Measurements from ENCODE around the gene NECAB3. TPM values are rescaled to one million over a fixed set of nuclear protein-coding genes. Genes with fewer than 3 reads are reported as not detected.

Gene NECAB3
- total and polyA plus RNA-seq, 4 donors, result 10.5 to 14.8 (median 11.1) TPM

- H3K27me3 ChIP-seq (ENCODE audit: control insufficient read depth in 4 of 4, insufficient read depth in 4 of 4, low read length in 3 of 4), result no peaks in the 10 kb centered on the region
- no peak overlapping the region for H3K27ac ChIP-seq (ENCODE audit: low read depth in 1 of 2, low read length in 2 of 2)
- H3K4me3 ChIP-seq (ENCODE audit: low read depth in 1 of 3, low read length in 3 of 3), result no peak overlapping the region
- H3K4me1 ChIP-seq (ENCODE audit: control insufficient read depth in 4 of 4, insufficient read depth in 4 of 4, low read length in 3 of 4), result peaks cover 0 to 16% (median 13%) of the 10 kb centered on the region in 4 donors
- no peaks in the 10 kb centered on the region for H3K36me3 ChIP-seq (ENCODE audit: control insufficient read depth in 4 of 4, insufficient read depth in 3 of 4, low read depth in 1 of 4, low read length in 3 of 4)
- TF ChIP-seq NR2F2 (IDR thresholded peaks at IDR 0.05) (no peak), JUND (IDR thresholded peaks at IDR 0.05) (no peak), RAD21 (IDR thresholded peaks at IDR 0.05) (peak; percentile 87 to 94), HNF4A (conservative IDR thresholded peaks at IDR 0.05) (peak; percentile 14 to 21), CTCF (IDR thresholded peaks at IDR 0.05; ENCODE audit: low read depth, low read length, missing input control) (peak; percentile 74), GABPA (IDR thresholded peaks at IDR 0.05 in 1 of 2, conservative IDR thresholded peaks at IDR 0.05 in 1 of 2) (no peak), SP1 (IDR thresholded peaks at IDR 0.05) (no peak)
- WGBS, result 48% methylated on average over 16 of the region's 16 CpGs
- no peaks in the 10 kb centered on the region for H3K9me3 ChIP-seq (ENCODE audit: control insufficient read depth in 4 of 4, low read length in 3 of 4)
- no peak overlapping the region for H3K9ac ChIP-seq (ENCODE audit: low read depth in 1 of 2, low read length in 2 of 2)
- DNase-seq (ENCODE audit: low spot score), result peak; percentile 69
Measured at GRCh38 chr20:33653218-33653899, 20.9 kb downstream of the NECAB3 start.

DNA sequence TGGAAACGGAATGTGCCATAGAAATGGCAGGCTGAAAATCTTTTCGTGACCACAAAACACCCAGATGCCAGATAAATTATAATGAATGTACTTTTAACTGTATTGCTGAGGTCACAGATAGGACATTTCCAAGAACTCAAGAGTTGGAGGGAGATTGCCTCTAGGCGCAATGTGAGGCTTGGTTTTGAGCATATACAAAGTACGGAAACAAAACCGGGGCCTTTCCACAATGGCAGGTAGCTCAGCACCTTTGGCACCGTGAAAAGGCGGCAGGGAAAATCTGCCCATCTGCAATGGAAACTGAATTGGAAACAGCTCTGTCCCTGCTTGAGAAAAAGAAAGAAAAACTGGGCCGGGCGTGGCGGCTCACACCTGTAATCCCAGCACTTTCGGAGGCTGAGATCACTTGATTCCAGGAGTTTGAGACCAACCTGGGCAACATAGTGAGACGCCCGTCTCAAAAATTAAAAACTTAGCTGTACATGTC, 22.6 kb downstream of the NECAB3 start:
- WGBS, result 88% methylated on average over 13 of the region's 13 CpGs
- H3K4me3 ChIP-seq (ENCODE audit: low read depth in 1 of 3, low read length in 3 of 3), result no peak overlapping the region
- no peak for DNase-seq (ENCODE audit: low spot score)
- no peaks in the 10 kb centered on the region for H3K27me3 ChIP-seq (ENCODE audit: control insufficient read depth in 4 of 4, insufficient read depth in 4 of 4, low read length in 3 of 4)
- H3K4me1 ChIP-seq (ENCODE audit: control insufficient read depth in 4 of 4, insufficient read depth in 4 of 4, low read length in 3 of 4), result peaks cover 0 to 33% (median 27%) of the 10 kb centered on the region in 4 donors
- TF ChIP-seq RXRA (IDR thresholded peaks at IDR 0.05) (no peak), NR2F2 (IDR thresholded peaks at IDR 0.05) (no peak), EGR1 (IDR thresholded peaks at IDR 0.05; ENCODE audit: low read depth in 2 of 2) (no peak), RAD21 (IDR thresholded peaks at IDR 0.05) (no peak), FOXA1 (IDR thresholded peaks at IDR 0.05) (no peak), YY1 (IDR thresholded peaks at IDR 0.05) (no peak)
- TF ChIP-seq, protein P1, sequence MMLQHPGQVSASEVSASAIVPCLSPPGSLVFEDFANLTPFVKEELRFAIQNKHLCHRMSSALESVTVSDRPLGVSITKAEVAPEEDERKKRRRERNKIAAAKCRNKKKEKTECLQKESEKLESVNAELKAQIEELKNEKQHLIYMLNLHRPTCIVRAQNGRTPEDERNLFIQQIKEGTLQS (IDR thresholded peaks at IDR 0.05), result no peak
- TF ChIP-seq, protein P2, sequence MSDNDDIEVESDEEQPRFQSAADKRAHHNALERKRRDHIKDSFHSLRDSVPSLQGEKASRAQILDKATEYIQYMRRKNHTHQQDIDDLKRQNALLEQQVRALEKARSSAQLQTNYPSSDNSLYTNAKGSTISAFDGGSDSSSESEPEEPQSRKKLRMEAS (IDR thresholded peaks at IDR 0.05), result no peak
- H3K9me3 ChIP-seq (ENCODE audit: control insufficient read depth in 4 of 4, low read length in 3 of 4), result no peaks in the 10 kb centered on the region
- H3K36me3 ChIP-seq (ENCODE audit: control insufficient read depth in 4 of 4, insufficient read depth in 3 of 4, low read depth in 1 of 4, low read length in 3 of 4), result no peaks in the 10 kb centered on the region
- H3K27ac ChIP-seq (ENCODE audit: low read depth in 1 of 2, low read length in 2 of 2), result no peak overlapping the region
- H3K9ac ChIP-seq (ENCODE audit: low read depth in 1 of 2, low read length in 2 of 2), result no peak overlapping the region

- no peaks in the 10 kb centered on the region for H3K27me3 ChIP-seq (ENCODE audit: control insufficient read depth in 4 of 4, insufficient read depth in 4 of 4, low read length in 3 of 4)
- H3K4me1 ChIP-seq (ENCODE audit: control insufficient read depth in 4 of 4, insufficient read depth in 4 of 4, low read length in 3 of 4), result peaks cover 0 to 33% (median 28%) of the 10 kb centered on the region in 4 donors
- H3K4me3 ChIP-seq (ENCODE audit: low read depth in 1 of 3, low read length in 3 of 3), result no peak overlapping the region
- no peak for DNase-seq (ENCODE audit: low spot score)
- H3K9ac ChIP-seq (ENCODE audit: low read depth in 1 of 2, low read length in 2 of 2), result no peak overlapping the region
- no peaks in the 10 kb centered on the region for H3K36me3 ChIP-seq (ENCODE audit: control insufficient read depth in 4 of 4, insufficient read depth in 3 of 4, low read depth in 1 of 4, low read length in 3 of 4)
- no peak overlapping the region for H3K27ac ChIP-seq (ENCODE audit: low read depth in 1 of 2, low read length in 2 of 2)
- H3K9me3 ChIP-seq (ENCODE audit: control insufficient read depth in 4 of 4, low read length in 3 of 4), result no peaks in the 10 kb centered on the region
- 87% methylated on average over 10 of the region's 10 CpGs for WGBS
- no peak for TF ChIP-seq CTCF (IDR thresholded peaks at IDR 0.05; ENCODE audit: low read depth, low read length, missing input control)
- TF ChIP-seq FOXA1 (IDR thresholded peaks at IDR 0.05), result no peak
- TF ChIP-seq FOXA2 (IDR thresholded peaks at IDR 0.05), result no peak
- TF ChIP-seq HNF4A (conservative IDR thresholded peaks at IDR 0.05), result no peak
- no peak for TF ChIP-seq RXRA (IDR thresholded peaks at IDR 0.05)
- no peak for TF ChIP-seq JUND (IDR thresholded peaks at IDR 0.05)
- TF ChIP-seq YY1 (IDR thresholded peaks at IDR 0.05), result no peak
- TF ChIP-seq, protein P2 (IDR thresholded peaks at IDR 0.05), result no peak
- TF ChIP-seq SP1 (IDR thresholded peaks at IDR 0.05), result no peak
- no peak for TF ChIP-seq REST (IDR thresholded peaks at IDR 0.05)
- no peak for TF ChIP-seq NR2F2 (IDR thresholded peaks at IDR 0.05)
- no peak for TF ChIP-seq EGR1 (IDR thresholded peaks at IDR 0.05; ENCODE audit: low read depth in 2 of 2)
- no peak for TF ChIP-seq HNF4G (IDR thresholded peaks at IDR 0.05)
Measured at GRCh38 chr20:33650753-33651561, 23.3 kb downstream of the NECAB3 start.
